ENCODE measurements around the gene FADS6.

The FADS6 gene

GRCh38 chr17:74843352-74843627 is 50.1 kb downstream of the FADS6 start:
- Histone ChIP-seq H3K4me3 (replicated peaks; ENCODE audit: low read depth, low read length) (no peak overlapping the region), H3K27me3 (replicated peaks; ENCODE audit: control insufficient read depth, insufficient read depth, low read length) (no peaks in the 10 kb centered on the region), H3K36me3 (ENCODE audit: control insufficient read depth, insufficient read depth, low read length) (peaks cover 1% of the 10 kb centered on the region; the same call in 1 of the 2 replicates)
- no peak for TF ChIP-seq CTCF (IDR thresholded peaks at IDR 0.05; ENCODE audit: insufficient read depth, low read length, poor library complexity, severe bottlenecking)
- no peak for DNase-seq (ENCODE audit: extremely low read depth, insufficient read length)

- no peak overlapping the region for H3K4me3 ChIP-seq (replicated peaks; ENCODE audit: low read depth, low read length)
- DNase-seq (ENCODE audit: extremely low read depth, insufficient read length): no peak
Observed at GRCh38 chr17:74842599-74843351, 50.7 kb downstream of the FADS6 start.

GRCh38 chr17:74842146-74842598 is 51.3 kb downstream of the FADS6 start:
- TF ChIP-seq CTCF (IDR thresholded peaks at IDR 0.05; ENCODE audit: insufficient read depth, low read length, poor library complexity, severe bottlenecking): no peak
- H3K27me3 ChIP-seq (replicated peaks; ENCODE audit: control insufficient read depth, insufficient read depth, low read length): no peaks in the 10 kb centered on the region
- H3K4me3 ChIP-seq (replicated peaks; ENCODE audit: low read depth, low read length): no peak overlapping the region
- no peak for DNase-seq (ENCODE audit: extremely low read depth, insufficient read length)
- peaks cover 1% of the 10 kb centered on the region for H3K36me3 ChIP-seq (ENCODE audit: control insufficient read depth, insufficient read depth, low read length)

More at GRCh38 chr17:74842599-74843351, 50.7 kb downstream of the FADS6 start:
- H3K27me3 ChIP-seq (replicated peaks; ENCODE audit: control insufficient read depth, insufficient read depth, low read length): no peaks in the 10 kb centered on the region
- H3K36me3 ChIP-seq (ENCODE audit: control insufficient read depth, insufficient read depth, low read length): peaks cover 1% of the 10 kb centered on the region; the same call in 1 of the 2 replicates
- no peak for TF ChIP-seq CTCF (IDR thresholded peaks at IDR 0.05; ENCODE audit: insufficient read depth, low read length, poor library complexity, severe bottlenecking)

GRCh38 chr17:74840989-74841666 is 52.3 kb downstream of the FADS6 start:
- TF ChIP-seq CTCF (IDR thresholded peaks at IDR 0.05; ENCODE audit: insufficient read depth, low read length, poor library complexity, severe bottlenecking): no peak
- DNase-seq (ENCODE audit: extremely low read depth, insufficient read length): no peak
- Histone ChIP-seq H3K4me3 (replicated peaks; ENCODE audit: low read depth, low read length) (no peak overlapping the region), H3K36me3 (ENCODE audit: control insufficient read depth, insufficient read depth, low read length) (peaks cover 7% of the 10 kb centered on the region), H3K27me3 (replicated peaks; ENCODE audit: control insufficient read depth, insufficient read depth, low read length) (no peaks in the 10 kb centered on the region)

GRCh38 chr17:74839990-74840852 is 53.2 kb downstream of the FADS6 start:
- H3K36me3 ChIP-seq (ENCODE audit: control insufficient read depth, insufficient read depth, low read length): peaks cover 9% of the 10 kb centered on the region
- TF ChIP-seq CTCF (IDR thresholded peaks at IDR 0.05; ENCODE audit: insufficient read depth, low read length, poor library complexity, severe bottlenecking): no peak
- no peaks in the 10 kb centered on the region for H3K27me3 ChIP-seq (replicated peaks; ENCODE audit: control insufficient read depth, insufficient read depth, low read length)
- no peak for DNase-seq (ENCODE audit: extremely low read depth, insufficient read length)
- no peak overlapping the region for H3K4me3 ChIP-seq (replicated peaks; ENCODE audit: low read depth, low read length)

Data from GM06990 (cell line).